ENCODE data around the gene KDELR3. TPM values are rescaled to one million over a fixed set of nuclear protein-coding genes. Genes with fewer than 3 reads are reported as not detected.
A peak's percentile ranks its signal among the peaks of the same experiment; 100 is the strongest.

KDELR3 gene
- polyA plus RNA-seq, 3 donors: not detected

GRCh38 chr22:38477585-38477984, 9.7 kb downstream of the KDELR3 start:
- intact Hi-C loops (cut with micrococcal nuclease): no loop called here
- no peak overlapping the region for H3K4me3 ChIP-seq (replicated peaks in 1 of 3; ENCODE audit: low read depth in 2 of 3, low read length in 3 of 3)
- no peak overlapping the region for H2AFZ ChIP-seq (ENCODE audit: insufficient read depth, low read depth, low read length, poor library complexity, severe bottlenecking)
- H3K4me1 Mint-ChIP-seq: no peaks in the 10 kb centered on the region
- peaks cover 26% of the 10 kb centered on the region for H4K20me1 ChIP-seq (ENCODE audit: insufficient read depth, low read length)
- H3K27me3 Mint-ChIP-seq (ENCODE audit: low read depth in 3 of 3): peaks cover 2 to 14% (median 10%) of the 10 kb centered on the region in 3 donors
- H3K79me2 ChIP-seq (ENCODE audit: insufficient read depth, low read length): no peaks in the 10 kb centered on the region
- no peaks in the 10 kb centered on the region for H3K4me1 ChIP-seq (ENCODE audit: control insufficient read depth in 1 of 2, insufficient read depth in 2 of 2, low read length in 2 of 2)
- no peak overlapping the region for H3K4me2 ChIP-seq (replicated peaks; ENCODE audit: extremely low read depth, low read length, poor library complexity, severe bottlenecking)
- DNase-seq: no peak
- no peak overlapping the region for H3K4me3 Mint-ChIP-seq
- peaks cover 14 to 28% of the 10 kb centered on the region in 2 donors for H3K36me3 ChIP-seq (replicated peaks in 1 of 2; ENCODE audit: control insufficient read depth in 1 of 2, insufficient read depth in 2 of 2, low read length in 2 of 2)
- H3K9me3 Mint-ChIP-seq: no peaks in the 10 kb centered on the region
- H3K27ac ChIP-seq (ENCODE audit: low read depth in 1 of 2, low read length in 2 of 2): no peak overlapping the region
- H3K36me3 Mint-ChIP-seq: peaks cover 15 to 24% of the 10 kb centered on the region in 2 donors
- no peaks in the 10 kb centered on the region for H3K9me3 ChIP-seq (replicated peaks in 1 of 2; ENCODE audit: control insufficient read depth in 1 of 2, insufficient read depth in 1 of 2, low read length in 2 of 2)
- peak overlapping the region in 1 of 7 donors; percentile 52 for H3K27ac Mint-ChIP-seq
- TF ChIP-seq CTCF (IDR thresholded peaks at IDR 0.05): no peak
- no peak overlapping the region for H3K9ac ChIP-seq (ENCODE audit: insufficient read depth, low read length, poor library complexity, severe bottlenecking)
- H3K27me3 ChIP-seq (ENCODE audit: control insufficient read depth in 2 of 2, insufficient read depth in 2 of 2, low read length in 2 of 2): no peaks in the 10 kb centered on the region
- WGBS (ENCODE audit: insufficient coverage): no CpG with 5 or more reads among the region's 1 CpG

- Mint-ChIP-seq H3K27me3 (ENCODE audit: low read depth in 3 of 3) (peaks cover 2 to 10% (median 4%) of the 10 kb centered on the region in 3 donors), H3K9me3 (no peaks in the 10 kb centered on the region), H3K27ac (no peak overlapping the region), H3K4me1 (no peaks in the 10 kb centered on the region), H3K4me3 (no peak overlapping the region), H3K36me3 (peaks cover 32 to 40% of the 10 kb centered on the region in 2 donors)
- H3K9ac ChIP-seq (ENCODE audit: insufficient read depth, low read length, poor library complexity, severe bottlenecking): no peak overlapping the region
- no peaks in the 10 kb centered on the region for H3K4me1 ChIP-seq (ENCODE audit: control insufficient read depth in 1 of 2, insufficient read depth in 2 of 2, low read length in 2 of 2)
- WGBS (ENCODE audit: insufficient coverage): no CpG with 5 or more reads among the region's 7 CpGs
- peaks cover 31 to 44% of the 10 kb centered on the region in 2 donors for H3K36me3 ChIP-seq (replicated peaks in 1 of 2; ENCODE audit: control insufficient read depth in 1 of 2, insufficient read depth in 2 of 2, low read length in 2 of 2)
- H3K27me3 ChIP-seq (ENCODE audit: control insufficient read depth in 2 of 2, insufficient read depth in 2 of 2, low read length in 2 of 2): no peaks in the 10 kb centered on the region
- intact Hi-C loops (cut with micrococcal nuclease): no loop called here
- H3K4me2 ChIP-seq (replicated peaks; ENCODE audit: extremely low read depth, low read length, poor library complexity, severe bottlenecking): no peak overlapping the region
- H3K4me3 ChIP-seq (replicated peaks in 1 of 3; ENCODE audit: low read depth in 2 of 3, low read length in 3 of 3): no peak overlapping the region
- DNase-seq: peak in 1 of 3 donors; percentile 32
- TF ChIP-seq CTCF (IDR thresholded peaks at IDR 0.05): no peak
- H2AFZ ChIP-seq (ENCODE audit: insufficient read depth, low read depth, low read length, poor library complexity, severe bottlenecking): no peak overlapping the region
- H3K27ac ChIP-seq (ENCODE audit: low read depth in 1 of 2, low read length in 2 of 2): no peak overlapping the region
- no peaks in the 10 kb centered on the region for H3K79me2 ChIP-seq (ENCODE audit: insufficient read depth, low read length)
- peaks cover 42% of the 10 kb centered on the region for H4K20me1 ChIP-seq (ENCODE audit: insufficient read depth, low read length)
- no peaks in the 10 kb centered on the region for H3K9me3 ChIP-seq (replicated peaks in 1 of 2; ENCODE audit: control insufficient read depth in 1 of 2, insufficient read depth in 1 of 2, low read length in 2 of 2)
Observed at GRCh38 chr22:38479096-38479837, 11.4 kb downstream of the KDELR3 start.
